ENCODE results near the gene PRKG1. TPM values are rescaled to one million over a fixed set of nuclear protein-coding genes. Genes with fewer than 3 reads are reported as not detected.

PRKG1 gene
- total and polyA plus RNA-seq, 4 donors = 0.46 to 5.1 (median 1.5) TPM

DNA sequence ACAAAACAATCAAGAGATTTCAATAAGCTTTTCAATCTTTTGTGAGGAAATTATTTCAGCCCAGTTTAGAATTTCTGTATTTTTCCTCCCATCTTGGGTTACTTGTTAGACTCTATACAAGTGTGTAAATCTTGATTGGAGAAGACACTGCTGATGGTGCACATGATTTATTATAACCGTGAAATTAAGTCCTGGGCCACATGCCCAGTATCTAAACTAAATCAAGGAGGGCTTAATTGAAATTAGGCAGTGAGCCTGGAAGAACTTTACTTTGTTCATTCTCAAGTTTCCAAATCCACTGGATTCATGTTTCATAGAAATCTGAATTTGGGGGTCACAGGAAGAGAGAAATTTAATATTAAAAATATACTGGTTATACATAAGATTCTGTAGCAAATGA lies 580.6 kb downstream of the PRKG1 start (continued):
- TF ChIP-seq, protein P1, sequence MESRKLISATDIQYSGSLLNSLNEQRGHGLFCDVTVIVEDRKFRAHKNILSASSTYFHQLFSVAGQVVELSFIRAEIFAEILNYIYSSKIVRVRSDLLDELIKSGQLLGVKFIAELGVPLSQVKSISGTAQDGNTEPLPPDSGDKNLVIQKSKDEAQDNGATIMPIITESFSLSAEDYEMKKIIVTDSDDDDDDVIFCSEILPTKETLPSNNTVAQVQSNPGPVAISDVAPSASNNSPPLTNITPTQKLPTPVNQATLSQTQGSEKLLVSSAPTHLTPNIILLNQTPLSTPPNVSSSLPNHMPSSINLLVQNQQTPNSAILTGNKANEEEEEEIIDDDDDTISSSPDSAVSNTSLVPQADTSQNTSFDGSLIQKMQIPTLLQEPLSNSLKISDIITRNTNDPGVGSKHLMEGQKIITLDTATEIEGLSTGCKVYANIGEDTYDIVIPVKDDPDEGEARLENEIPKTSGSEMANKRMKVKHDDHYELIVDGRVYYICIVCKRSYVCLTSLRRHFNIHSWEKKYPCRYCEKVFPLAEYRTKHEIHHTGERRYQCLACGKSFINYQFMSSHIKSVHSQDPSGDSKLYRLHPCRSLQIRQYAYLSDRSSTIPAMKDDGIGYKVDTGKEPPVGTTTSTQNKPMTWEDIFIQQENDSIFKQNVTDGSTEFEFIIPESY (IDR thresholded peaks at IDR 0.05) = no peak

- TF ChIP-seq FOXA2 (IDR thresholded peaks at IDR 0.05) = no peak
- TF ChIP-seq YY1 (IDR thresholded peaks at IDR 0.05) = no peak
- TF ChIP-seq SP1 (IDR thresholded peaks at IDR 0.05) = no peak
- TF ChIP-seq HNF4A (conservative IDR thresholded peaks at IDR 0.05) = no peak
- TF ChIP-seq FOXA1 (IDR thresholded peaks at IDR 0.05) = no peak
- TF ChIP-seq RAD21 (IDR thresholded peaks at IDR 0.05) = no peak
- TF ChIP-seq REST (IDR thresholded peaks at IDR 0.05) = no peak
- no peak for TF ChIP-seq JUND (IDR thresholded peaks at IDR 0.05)
- TF ChIP-seq, protein P2, sequence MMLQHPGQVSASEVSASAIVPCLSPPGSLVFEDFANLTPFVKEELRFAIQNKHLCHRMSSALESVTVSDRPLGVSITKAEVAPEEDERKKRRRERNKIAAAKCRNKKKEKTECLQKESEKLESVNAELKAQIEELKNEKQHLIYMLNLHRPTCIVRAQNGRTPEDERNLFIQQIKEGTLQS (IDR thresholded peaks at IDR 0.05) = no peak
- no peak for TF ChIP-seq EGR1 (IDR thresholded peaks at IDR 0.05; ENCODE audit: low read depth in 2 of 2)
- no peak for TF ChIP-seq GABPA (IDR thresholded peaks at IDR 0.05 in 1 of 2, conservative IDR thresholded peaks at IDR 0.05 in 1 of 2)
- WGBS = 77% methylated on average over 3 of the region's 3 CpGs
- H3K4me1 ChIP-seq (ENCODE audit: control insufficient read depth in 4 of 4, insufficient read depth in 4 of 4, low read length in 3 of 4) = no peaks in the 10 kb centered on the region
- H3K4me3 ChIP-seq (ENCODE audit: low read depth in 1 of 3, low read length in 3 of 3) = no peak overlapping the region
- H3K27ac ChIP-seq (ENCODE audit: low read depth in 1 of 2, low read length in 2 of 2) = no peak overlapping the region
- no peak overlapping the region for H3K9ac ChIP-seq (ENCODE audit: low read depth in 1 of 2, low read length in 2 of 2)
- no peaks in the 10 kb centered on the region for H3K9me3 ChIP-seq (ENCODE audit: control insufficient read depth in 4 of 4, low read length in 3 of 4)
- peaks cover 0 to 8% (median 2%) of the 10 kb centered on the region in 4 donors for H3K27me3 ChIP-seq (ENCODE audit: control insufficient read depth in 4 of 4, insufficient read depth in 4 of 4, low read length in 3 of 4)
- H3K36me3 ChIP-seq (ENCODE audit: control insufficient read depth in 4 of 4, insufficient read depth in 3 of 4, low read depth in 1 of 4, low read length in 3 of 4) = no peaks in the 10 kb centered on the region
- DNase-seq (ENCODE audit: low spot score) = no peak
Observed at GRCh38 chr10:51656503-51656902, 582.2 kb downstream of the PRKG1 start.

DNA sequence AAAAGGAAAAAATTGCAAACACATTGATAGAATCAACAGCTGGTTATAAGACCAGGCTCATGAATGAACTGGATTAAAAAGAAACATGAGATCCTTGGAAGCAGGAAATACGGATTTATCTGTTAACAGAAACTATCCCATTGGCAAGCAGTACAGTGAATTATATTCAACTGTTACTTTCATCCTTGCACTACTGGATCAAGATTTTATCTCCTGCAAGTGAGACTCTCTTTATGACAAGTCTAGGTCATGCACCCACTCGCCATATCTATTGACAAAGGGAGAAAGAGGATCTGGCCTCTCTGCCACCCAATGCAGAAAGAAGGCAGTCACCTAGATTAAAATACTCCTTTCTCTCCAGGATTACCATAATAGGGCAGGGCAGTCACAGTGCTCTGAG lies 583.7 kb downstream of the PRKG1 start:
- Histone ChIP-seq H3K4me1 (ENCODE audit: control insufficient read depth in 4 of 4, insufficient read depth in 4 of 4, low read length in 3 of 4) (no peaks in the 10 kb centered on the region), H3K9me3 (ENCODE audit: control insufficient read depth in 4 of 4, low read length in 3 of 4) (no peaks in the 10 kb centered on the region), H3K27me3 (ENCODE audit: control insufficient read depth in 4 of 4, insufficient read depth in 4 of 4, low read length in 3 of 4) (peaks cover 0 to 8% (median 2%) of the 10 kb centered on the region in 4 donors), H3K36me3 (ENCODE audit: control insufficient read depth in 4 of 4, insufficient read depth in 3 of 4, low read depth in 1 of 4, low read length in 3 of 4) (no peaks in the 10 kb centered on the region), H3K4me3 (ENCODE audit: low read depth in 1 of 3, low read length in 3 of 3) (no peak overlapping the region), H3K27ac (ENCODE audit: low read depth in 1 of 2, low read length in 2 of 2) (no peak overlapping the region), H3K9ac (ENCODE audit: low read depth in 1 of 2, low read length in 2 of 2) (no peak overlapping the region)
- no peak for TF ChIP-seq REST (IDR thresholded peaks at IDR 0.05)
- DNase-seq (ENCODE audit: low spot score) = no peak
- 60% methylated on average over 2 of the region's 2 CpGs for whole genome bisulfite sequencing
